ENCODE measurements around the gene KLK13. TPM values are rescaled to one million over a fixed set of nuclear protein-coding genes. Genes with fewer than 3 reads are reported as not detected.

KLK13 gene
- total RNA-seq, 1 experiment from 2014 or later = not detected

- H3K4me3 ChIP-seq (ENCODE audit: low read depth, low read length, poor library complexity, severe bottlenecking) = no peak overlapping the region
- no peak overlapping the region for H3K27ac ChIP-seq (ENCODE audit: low read depth, low read length, poor library complexity, severe bottlenecking)
- H3K4me1 ChIP-seq (ENCODE audit: insufficient read depth, low read length, poor library complexity, severe bottlenecking) = no peaks in the 10 kb centered on the region
- intact Hi-C loops (cut with micrococcal nuclease; ENCODE audit: unreplicated experiment) = no loop called here
- DNase-seq (ENCODE audit: low spot score) = no peak
- ChIA-PET CTCF (no interaction called here), POLR2A (ENCODE audit: low non-redundant PET) (no interaction called here)
- peaks cover 10% of the 10 kb centered on the region for H3K9me3 ChIP-seq (ENCODE audit: low read depth, low read length, poor library complexity, severe bottlenecking)
- H3K27me3 ChIP-seq (replicated peaks; ENCODE audit: insufficient read depth, low read depth, low read length, poor library complexity) = no peaks in the 10 kb centered on the region
- no peaks in the 10 kb centered on the region for H3K36me3 ChIP-seq (ENCODE audit: insufficient read depth, low read length, poor library complexity, severe bottlenecking)
- BruUV-seq (replicated peaks) = no TSS peak
- TF ChIP-seq EZH2 (IDR thresholded peaks at IDR 0.05; ENCODE audit: borderline replicate concordance, low read depth, low read length, poor library complexity, severe bottlenecking) (no peak), CTCF (conservative IDR thresholded peaks at IDR 0.05; ENCODE audit: low read depth, low read length) (no peak)
These were observed 11.1 kb upstream of the KLK13 start for GRCh38 chr19:51075998-51076397.

- POLR2A ChIA-PET (ENCODE audit: low non-redundant PET) = no interaction called here
- H3K4me3 ChIP-seq (ENCODE audit: low read depth, low read length, poor library complexity, severe bottlenecking) = no peak overlapping the region
- peaks cover 10% of the 10 kb centered on the region for H3K9me3 ChIP-seq (ENCODE audit: low read depth, low read length, poor library complexity, severe bottlenecking)
- no peaks in the 10 kb centered on the region for H3K4me1 ChIP-seq (ENCODE audit: insufficient read depth, low read length, poor library complexity, severe bottlenecking)
- no peaks in the 10 kb centered on the region for H3K36me3 ChIP-seq (ENCODE audit: insufficient read depth, low read length, poor library complexity, severe bottlenecking)
- no peak overlapping the region for H3K27ac ChIP-seq (ENCODE audit: low read depth, low read length, poor library complexity, severe bottlenecking)
- TF ChIP-seq CTCF (conservative IDR thresholded peaks at IDR 0.05; ENCODE audit: low read depth, low read length) (no peak), EZH2 (IDR thresholded peaks at IDR 0.05; ENCODE audit: borderline replicate concordance, low read depth, low read length, poor library complexity, severe bottlenecking) (no peak)
- BruUV-seq (replicated peaks) = no TSS peak
- CTCF ChIA-PET = no interaction called here
- intact Hi-C loops (cut with micrococcal nuclease; ENCODE audit: unreplicated experiment) = no loop called here
- peaks cover 14% of the 10 kb centered on the region for H3K27me3 ChIP-seq (replicated peaks; ENCODE audit: insufficient read depth, low read depth, low read length, poor library complexity)
- DNase-seq (ENCODE audit: low spot score) = no peak
These were observed 6.2 kb upstream of the KLK13 start for GRCh38 chr19:51071095-51071405.

- POLR2A ChIA-PET (ENCODE audit: low non-redundant PET) = no interaction called here
- intact Hi-C loops (cut with micrococcal nuclease; ENCODE audit: unreplicated experiment) = no loop called here
- TF ChIP-seq CTCF (conservative IDR thresholded peaks at IDR 0.05; ENCODE audit: low read depth, low read length) (no peak), EZH2 (IDR thresholded peaks at IDR 0.05; ENCODE audit: borderline replicate concordance, low read depth, low read length, poor library complexity, severe bottlenecking) (no peak)
- peaks cover 10% of the 10 kb centered on the region for H3K9me3 ChIP-seq (ENCODE audit: low read depth, low read length, poor library complexity, severe bottlenecking)
- no peak for DNase-seq (ENCODE audit: low spot score)
- CTCF ChIA-PET = no interaction called here
- peaks cover 19% of the 10 kb centered on the region for H3K27me3 ChIP-seq (replicated peaks; ENCODE audit: insufficient read depth, low read depth, low read length, poor library complexity)
- no peaks in the 10 kb centered on the region for H3K36me3 ChIP-seq (ENCODE audit: insufficient read depth, low read length, poor library complexity, severe bottlenecking)
- no peak overlapping the region for H3K27ac ChIP-seq (ENCODE audit: low read depth, low read length, poor library complexity, severe bottlenecking)
- BruUV-seq (replicated peaks) = no TSS peak
- no peak overlapping the region for H3K4me3 ChIP-seq (ENCODE audit: low read depth, low read length, poor library complexity, severe bottlenecking)
- no peaks in the 10 kb centered on the region for H3K4me1 ChIP-seq (ENCODE audit: insufficient read depth, low read length, poor library complexity, severe bottlenecking)
These were observed 5.6 kb upstream of the KLK13 start for GRCh38 chr19:51070334-51071094.

All from A673 (cell line).